Activated CD8-positive, alpha-beta memory T cell treated with anti-CD3 and anti-CD28 coated beads for 4 hours (primary cell): ENCODE data around the gene SERPINB4.
"Not testable (repeated sequence)": the region's sequence is repeated elsewhere in the genome, so short reads cannot be mapped to it uniquely, and the experiment has no call there.

Experiments used
- DNase-seq, 2 donors: peaks; one replicate each; pipeline ENCODE4 v3.0.0-alpha.2; 2020; ENCODE audit warnings: low read depth in 2 of 2

SERPINB4 gene

GRCh38 chr18:63644142-63644541, at the start of gene SERPINB4:
SERPINB4 (minus strand) TSS chr18:63644256; CDS start chr18:63643577, 679 bp downstream.
- DNase-seq = not testable (repeated sequence)

GRCh38 chr18:63689064-63689463, 45.0 kb upstream of the SERPINB4 start:
- no peak for DNase-seq

GRCh38 chr18:63686871-63687270, 42.8 kb upstream of the SERPINB4 start:
- DNase-seq = no peak

- no peak for DNase-seq
These were observed 40.7 kb upstream of the SERPINB4 start for GRCh38 chr18:63684718-63685117.

- no peak for DNase-seq
These were observed 39.8 kb upstream of the SERPINB4 start for GRCh38 chr18:63683890-63684289.

GRCh38 chr18:63683152-63683551, 39.1 kb upstream of the SERPINB4 start:
- no peak for DNase-seq

GRCh38 chr18:63681449-63682340, 37.6 kb upstream of the SERPINB4 start:
- DNase-seq = no peak

- no peak for DNase-seq
These were observed 36.0 kb upstream of the SERPINB4 start for GRCh38 chr18:63679820-63680606.

- no peak for DNase-seq
These were observed 33.6 kb upstream of the SERPINB4 start for GRCh38 chr18:63677500-63678225.

- no peak for DNase-seq
These were observed 32.7 kb upstream of the SERPINB4 start for GRCh38 chr18:63676526-63677323.

GRCh38 chr18:63664571-63664970, 20.5 kb upstream of the SERPINB4 start:
- DNase-seq = no peak

GRCh38 chr18:63661750-63662149, 17.7 kb upstream of the SERPINB4 start, which contains the start of gene SERPINB3:
SERPINB3 (minus strand) TSS chr18:63661893; CDS start chr18:63661216, 677 bp downstream.
- DNase-seq = not testable (repeated sequence)

- not testable (repeated sequence) for DNase-seq
These were observed 14.9 kb upstream of the SERPINB4 start for GRCh38 chr18:63658920-63659319.

GRCh38 chr18:63650271-63650670, 6.2 kb upstream of the SERPINB4 start:
- DNase-seq = not testable (repeated sequence)

GRCh38 chr18:63648241-63648640, 4.2 kb upstream of the SERPINB4 start:
- no peak for DNase-seq

- DNase-seq = no peak
These were observed 2.9 kb upstream of the SERPINB4 start for GRCh38 chr18:63646936-63647335.

GRCh38 chr18:63644694-63645093, 638 bp upstream of the SERPINB4 start:
- not testable (repeated sequence) for DNase-seq

GRCh38 chr18:63642668-63643356, 1.2 kb downstream of the SERPINB4 start:
- DNase-seq = not testable (repeated sequence)

- DNase-seq = not testable (repeated sequence)
These were observed 2.8 kb downstream of the SERPINB4 start for GRCh38 chr18:63641157-63641680.

GRCh38 chr18:63637703-63638102, 6.4 kb downstream of the SERPINB4 start:
- DNase-seq = no peak
